GM12878 (cell line): ENCODE measurements around the gene SNX32. TPM values are rescaled to one million over a fixed set of nuclear protein-coding genes. Genes with fewer than 3 reads are reported as not detected.

Source experiments
- ATAC-seq: fragments of 200-7000 bp; cut with Tn5 transposase; 3 replicates; pipeline ENCODE4 v1.9.1; 2020; ENCODE audit warnings: mild to moderate bottlenecking, moderate library complexity
- BruUV-seq: library from RNA; stranded (reverse); fragments of 400-500 nt; replicated peaks from 2 replicates; lab custom pipeline; 2021; lab: Mats Ljungman, UMichigan
- CTCF ChIA-PET: fragments of 300-600 bp; sonication (Branson Sonifier 250); formaldehyde crosslinking; extraction: SDS; loops from one replicate; lab custom pipeline; 2021; ENCODE audit warnings: inconsistent platforms; lab: Yijun Ruan, JAX
- POLR2A ChIA-PET: fragments of 350-600 bp; formaldehyde crosslinking; extraction: SDS; loops from one replicate; lab custom pipeline; 2021; ENCODE audit warnings: inconsistent platforms; lab: Charles Lee
- RAD21 ChIA-PET: fragments of 300-600 bp; sonication (Branson Sonifier 250); formaldehyde crosslinking; loops from one replicate; lab custom pipeline; 2023; ENCODE audit warnings: antibody characterized with exemption; ENCODE audit not compliant: unreplicated experiment; lab: Charles Lee
- SMC1A ChIA-PET: fragments of 300-600 bp; sonication (Branson Sonifier 250); formaldehyde crosslinking; loops from one replicate; lab custom pipeline; 2023; ENCODE audit not compliant: unreplicated experiment, uncharacterized antibody; lab: Charles Lee
- DNase-seq: peaks from one replicate; pipeline ENCODE4 v3.0.0-alpha.2; 2011; ENCODE audit warnings: low read depth, low spot score
- FAIRE-seq: peaks from 3 replicates; lab custom pipeline; 2011; peaks lifted over from hg19 to GRCh38; lab: Jason Lieb, UNC
- H2AFZ ChIP-seq: 2 replicates; pipeline ENCODE4 v1.6.0; 2011; ENCODE audit warnings: low read depth, low read length, control low read depth; ENCODE audit not compliant: control insufficient read depth
- H3K27ac ChIP-seq: 2 replicates; pipeline ENCODE4 v1.5.1; 2011; ENCODE audit warnings: control low read depth; ENCODE audit not compliant: control insufficient read depth, insufficient read depth
- H3K27me3 ChIP-seq, 2 experiments: replicated peaks in 1 of 2; 2 replicates each; pipeline versions ENCODE4 v1.6.0 to v1.6.1; 2011; ENCODE audit warnings: low read length in 1 of 2; ENCODE audit not compliant: control insufficient read depth in 2 of 2, insufficient read depth in 2 of 2
- H3K36me3 ChIP-seq, 2 experiments: 2 replicates each; pipeline ENCODE4 v1.5.1; 2011; ENCODE audit warnings: low read length in 1 of 2; ENCODE audit not compliant: control insufficient read depth in 2 of 2, insufficient read depth in 2 of 2
- H3K4me1 ChIP-seq: 2 replicates; pipeline ENCODE4 v1.6.1; 2011; ENCODE audit warnings: mild to moderate bottlenecking, low read length, moderate library complexity, mixed read lengths; ENCODE audit not compliant: control insufficient read depth, insufficient read depth
- H3K4me2 ChIP-seq: 2 replicates; pipeline ENCODE4 v1.6.0; 2011; ENCODE audit warnings: control low read depth; ENCODE audit not compliant: control insufficient read depth, insufficient read depth
- H3K4me3 ChIP-seq: fragments of 200-600 bp; sonication (generic); 2 replicates; pipeline ENCODE4 v1.5.1; 2016
- H3K79me2 ChIP-seq: 2 replicates; pipeline ENCODE4 v1.6.0; 2011; ENCODE audit warnings: low read length; ENCODE audit not compliant: control insufficient read depth, insufficient read depth
- H3K9ac ChIP-seq: 2 replicates; pipeline ENCODE4 v1.8.0; 2011; ENCODE audit warnings: low read length, control low read depth, mixed read lengths; ENCODE audit not compliant: control insufficient read depth, insufficient read depth
- H3K9me3 ChIP-seq: replicated peaks from 3 replicates; pipeline ENCODE4 v1.5.1; 2011; ENCODE audit warnings: mild to moderate bottlenecking, low read length; ENCODE audit not compliant: control insufficient read depth, insufficient read depth
- H4K20me1 ChIP-seq: 2 replicates; pipeline ENCODE4 v1.6.0; 2011; ENCODE audit not compliant: control insufficient read depth, insufficient read depth
- POLR2A ChIP-seq: IDR thresholded peaks from 2 replicates; pipeline ENCODE4 v1.6.1; 2011; ENCODE audit warnings: low read depth, mild to moderate bottlenecking, low read length
- POLR2AphosphoS5 ChIP-seq: IDR thresholded peaks from 2 replicates; pipeline ENCODE4 v1.6.1; 2011; ENCODE audit warnings: mild to moderate bottlenecking, low read length, inconsistent platforms
- ZNF274 ChIP-seq: IDR thresholded peaks from one replicate; pipeline ENCODE4 v1.8.0; 2011; ENCODE audit not compliant: insufficient read length, insufficient read depth
- WGBS: methylation state at CpG from one replicate; pipeline ENCODE4 v1.1.6; 2016; ENCODE audit warnings: low lambda C conversion rate; ENCODE audit not compliant: insufficient replicate concordance, insufficient coverage; ENCODE audit errors: missing lambda C conversion rate; 5-methylcytosine and 5-hydroxymethylcytosine counted together
- in situ Hi-C: fragments of 300-500 bp; cut with MboI; formaldehyde crosslinking; loops from 9 replicates; pipeline ENCODE4 v1.14.3; 2018; ENCODE audit warnings: mixed read lengths
- intact Hi-C: fragments of 100-400 bp; cut with micrococcal nuclease; formaldehyde crosslinking; loops from one replicate; pipeline ENCODE4 v1.14.2; 2022; ENCODE audit not compliant: unreplicated experiment
- polyA plus RNA-seq, 11 experiments: library from polyadenylated mRNA; depleted of rRNA in 4 of 11; unstranded in 6 of 11; stranded (reverse) in 5 of 11; fragments of >200 nt; fragmentation: Nextera tagmentation in 4 of 11; fragmentation: Illumina TruSeq in 1 of 11; extraction: Ambion mirVana in 4 of 11; extraction: Trizol in 1 of 11; gene quantifications; 1 replicate in 1 of 11; 2 replicates in 10 of 11; pipeline versions ENCODE4 v1.2.1 to v1.2.3, GENCODE V29; 2011 to 2016; ENCODE audit warnings: inconsistent platforms in 2 of 11, missing spikeins in 2 of 11, low read depth in 1 of 11
- total RNA-seq, 4 experiments: library from RNA; depleted of rRNA in 3 of 4; stranded (reverse); fragments of >200 nt in 3 of 4; fragmentation: Illumina TruSeq in 1 of 4; extraction: Trizol in 1 of 4; gene quantifications; 2 replicates each; pipeline versions ENCODE4 v1.2.1 to v1.2.3, GENCODE V29; 2013 to 2021
- TF ChIP-seq, protein P1 (sequence below): fragments of 450-650 bp; IDR thresholded peaks from 2 replicates; pipeline ENCODE4 v1.6.1; 2014; ENCODE audit warnings: mild to moderate bottlenecking
- TF ChIP-seq, protein P2 (sequence below), 3 experiments: IDR thresholded peaks in 2 of 3; conservative IDR thresholded peaks in 1 of 3; 2 replicates each; pipeline ENCODE4 v1.5.1; 2011; ENCODE audit warnings: low read depth in 3 of 3, low read length in 3 of 3, mild to moderate bottlenecking in 3 of 3, control low read depth in 2 of 3, moderate library complexity in 2 of 3, inconsistent platforms in 1 of 3, mixed read lengths in 1 of 3; ENCODE audit not compliant: control insufficient read depth in 2 of 3, insufficient read depth in 1 of 3; ENCODE audit errors: extremely low read depth in 1 of 3
- TF ChIP-seq, protein P3 (sequence below): IDR thresholded peaks from 2 replicates; pipeline ENCODE4 v1.6.1; 2011; ENCODE audit warnings: borderline replicate concordance, low read depth, mild to moderate bottlenecking, moderate library complexity, low read length; ENCODE audit not compliant: insufficient read depth, poor library complexity, severe bottlenecking

Gene SNX32
- total and polyA plus RNA-seq, 10 of the 15 experiments (the other 5 are each of a cell fraction or from before 2014, with no cell fraction given), result 0.04 to 1.5 (median 0.11) TPM; not detected in 1

DNA sequence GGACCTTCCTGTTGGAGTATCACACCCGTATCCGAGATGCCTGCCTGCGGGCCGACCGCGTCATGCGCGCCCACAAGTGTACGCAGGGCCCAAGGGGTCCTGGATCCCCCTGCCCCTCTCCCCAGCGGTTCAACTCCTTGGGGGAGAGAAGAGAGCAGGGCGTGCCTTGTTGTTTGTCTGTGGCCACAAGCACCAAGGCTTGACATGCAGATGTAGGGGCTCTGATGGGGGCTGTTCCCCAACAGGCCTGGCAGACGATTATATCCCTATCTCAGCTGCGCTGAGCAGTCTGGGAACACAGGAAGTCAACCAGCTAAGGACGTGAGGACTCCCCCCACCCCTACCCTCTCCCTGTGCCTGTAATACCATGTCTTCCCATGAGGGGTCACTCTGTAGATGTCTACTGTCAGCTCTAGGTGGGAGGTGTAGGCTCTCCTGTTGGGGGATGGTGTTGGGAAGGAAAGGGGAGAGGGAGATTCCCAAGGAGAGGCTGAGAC lies 17.4 kb downstream of the SNX32 start:
- Histone ChIP-seq H3K27me3 (no peaks in the 10 kb centered on the region), H3K36me3 (peaks cover 31 to 40% of the 10 kb centered on the region in 2 experiments; a peak in 3 of 4 replicates), H3K27ac (no peak overlapping the region), H3K4me1 (peaks cover 8% of the 10 kb centered on the region), H3K9ac (no peak overlapping the region), H3K9me3 (peaks cover 2% of the 10 kb centered on the region; the same call in 2 of the 3 replicates), H3K4me2 (no peak overlapping the region), H3K4me3 (no peak overlapping the region), H2AFZ (no peak overlapping the region), H3K79me2 (peaks cover 22% of the 10 kb centered on the region), H4K20me1 (peaks cover 17% of the 10 kb centered on the region)
- TF ChIP-seq POLR2A (peak; percentile 24), POLR2AphosphoS5 (peak; percentile 9; the same call in 1 of the 2 replicates), ZNF274 (no peak)
- TF ChIP-seq, protein P1, sequence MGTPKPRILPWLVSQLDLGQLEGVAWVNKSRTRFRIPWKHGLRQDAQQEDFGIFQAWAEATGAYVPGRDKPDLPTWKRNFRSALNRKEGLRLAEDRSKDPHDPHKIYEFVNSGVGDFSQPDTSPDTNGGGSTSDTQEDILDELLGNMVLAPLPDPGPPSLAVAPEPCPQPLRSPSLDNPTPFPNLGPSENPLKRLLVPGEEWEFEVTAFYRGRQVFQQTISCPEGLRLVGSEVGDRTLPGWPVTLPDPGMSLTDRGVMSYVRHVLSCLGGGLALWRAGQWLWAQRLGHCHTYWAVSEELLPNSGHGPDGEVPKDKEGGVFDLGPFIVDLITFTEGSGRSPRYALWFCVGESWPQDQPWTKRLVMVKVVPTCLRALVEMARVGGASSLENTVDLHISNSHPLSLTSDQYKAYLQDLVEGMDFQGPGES, result no peak
- TF ChIP-seq, protein P2, sequence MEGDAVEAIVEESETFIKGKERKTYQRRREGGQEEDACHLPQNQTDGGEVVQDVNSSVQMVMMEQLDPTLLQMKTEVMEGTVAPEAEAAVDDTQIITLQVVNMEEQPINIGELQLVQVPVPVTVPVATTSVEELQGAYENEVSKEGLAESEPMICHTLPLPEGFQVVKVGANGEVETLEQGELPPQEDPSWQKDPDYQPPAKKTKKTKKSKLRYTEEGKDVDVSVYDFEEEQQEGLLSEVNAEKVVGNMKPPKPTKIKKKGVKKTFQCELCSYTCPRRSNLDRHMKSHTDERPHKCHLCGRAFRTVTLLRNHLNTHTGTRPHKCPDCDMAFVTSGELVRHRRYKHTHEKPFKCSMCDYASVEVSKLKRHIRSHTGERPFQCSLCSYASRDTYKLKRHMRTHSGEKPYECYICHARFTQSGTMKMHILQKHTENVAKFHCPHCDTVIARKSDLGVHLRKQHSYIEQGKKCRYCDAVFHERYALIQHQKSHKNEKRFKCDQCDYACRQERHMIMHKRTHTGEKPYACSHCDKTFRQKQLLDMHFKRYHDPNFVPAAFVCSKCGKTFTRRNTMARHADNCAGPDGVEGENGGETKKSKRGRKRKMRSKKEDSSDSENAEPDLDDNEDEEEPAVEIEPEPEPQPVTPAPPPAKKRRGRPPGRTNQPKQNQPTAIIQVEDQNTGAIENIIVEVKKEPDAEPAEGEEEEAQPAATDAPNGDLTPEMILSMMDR (IDR thresholded peaks at IDR 0.05 in 2 of 3, conservative IDR thresholded peaks at IDR 0.05 in 1 of 3; ENCODE audit: control insufficient read depth in 2 of 3, extremely low read depth in 1 of 3, insufficient read depth in 1 of 3, low read depth in 3 of 3, low read length in 3 of 3), result peak in 2 of 3 experiments; percentile 46 to 64; a peak in 4 of 6 replicates
- TF ChIP-seq, protein P3, sequence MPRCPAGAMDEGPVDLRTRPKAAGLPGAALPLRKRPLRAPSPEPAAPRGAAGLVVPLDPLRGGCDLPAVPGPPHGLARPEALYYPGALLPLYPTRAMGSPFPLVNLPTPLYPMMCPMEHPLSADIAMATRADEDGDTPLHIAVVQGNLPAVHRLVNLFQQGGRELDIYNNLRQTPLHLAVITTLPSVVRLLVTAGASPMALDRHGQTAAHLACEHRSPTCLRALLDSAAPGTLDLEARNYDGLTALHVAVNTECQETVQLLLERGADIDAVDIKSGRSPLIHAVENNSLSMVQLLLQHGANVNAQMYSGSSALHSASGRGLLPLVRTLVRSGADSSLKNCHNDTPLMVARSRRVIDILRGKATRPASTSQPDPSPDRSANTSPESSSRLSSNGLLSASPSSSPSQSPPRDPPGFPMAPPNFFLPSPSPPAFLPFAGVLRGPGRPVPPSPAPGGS, result peak; percentile 12
- intact Hi-C loops, result no loop called here
- ChIA-PET CTCF (interaction anchor here (0.9 to 3.8 kb wide), 7 partner anchors 11 to 145 kb away, joined by 3 to 17 read pairs (median 3); partner anchors contain the start of gene FIBP), SMC1A (interaction anchor here (1.0 kb wide), 1 partner anchor 33 kb away, joined by 3 read pairs; no protein-coding TSS in a partner anchor), POLR2A (interaction anchor here (1.1 kb wide), 1 partner anchor 9 kb away, joined by 3 read pairs; the partner anchor contains the start of gene MUS81), RAD21 (interaction anchor here (1.2 kb wide), 1 partner anchor 33 kb away, joined by 4 read pairs; no protein-coding TSS in a partner anchor)
- DNase-seq (no peak), ATAC-seq (peak; percentile 40), FAIRE-seq (peak; percentile 38)
- 76% methylated on average over 14 of the region's 14 CpGs for WGBS
- in situ Hi-C loops, result loop anchor here (25.0 kb wide), 1 partner anchor 1614 kb away; the partner anchor contains the start of genes DNAJC4, FKBP2, NUDT22 and PPP1R14B
- BruUV-seq, result no TSS peak
